Naive B cell (primary cell): ENCODE data around the gene FBXO8. TPM values are rescaled to one million over a fixed set of nuclear protein-coding genes. Genes with fewer than 3 reads are reported as not detected.

ENCODE experiments used
- polyA plus RNA-seq, 6 donors: library from polyadenylated mRNA; unstranded; fragments of 300-500 nt; fragmentation: Illumina TruSeq; gene quantifications; one replicate each; pipeline ENCODE4 v1.2.3, GENCODE V29; 2021; ENCODE audit warnings: low read depth in 6 of 6

FBXO8 gene
- polyA plus RNA-seq, 6 donors from 2014 or later: 14.1 to 21.2 (median 17.2) TPM

Other genes with a start within 250 kb of the FBXO8 start
- gene CEP44, start 244 bp upstream of the FBXO8 start, polyA plus RNA-seq: 10 to 100 TPM in 4 of 6 donors, 1 to 10 TPM in 2; 6.9 to 15.5 (median 12.0) TPM
- gene HPGD, start 238.8 kb upstream of the FBXO8 start, polyA plus RNA-seq: under 1 TPM in 3 of 6 donors, not detected in 3; 0.26 to 0.73 (median 0.53) TPM